Osteoblast (primary cell): ENCODE data around the gene TLL2. TPM values are rescaled to one million over a fixed set of nuclear protein-coding genes. Genes with fewer than 3 reads are reported as not detected.

ENCODE experiments used
- DNase-seq: peaks from one replicate; pipeline ENCODE4 v3.0.0; 2011; ENCODE audit warnings: low spot score, mixed read lengths; ENCODE audit not compliant: insufficient read length; ENCODE audit errors: missing footprints
- H2AFZ ChIP-seq: 2 replicates; pipeline ENCODE4 v1.6.0; 2011; ENCODE audit warnings: mild to moderate bottlenecking, low read length
- H3K27ac ChIP-seq: 2 replicates; pipeline ENCODE4 v1.5.1; 2011; ENCODE audit warnings: mild to moderate bottlenecking, low read depth, low read length, moderate library complexity
- H3K27me3 ChIP-seq: 2 replicates; pipeline ENCODE4 v1.6.0; 2012; ENCODE audit warnings: mild to moderate bottlenecking, control low read depth, inconsistent platforms, low read length, moderate library complexity; ENCODE audit not compliant: insufficient read depth
- H3K36me3 ChIP-seq: 2 replicates; pipeline ENCODE4 v1.5.1; 2011; ENCODE audit warnings: mild to moderate bottlenecking, low read length, control low read depth, moderate library complexity; ENCODE audit not compliant: insufficient read depth
- H3K4me1 ChIP-seq: 2 replicates; pipeline ENCODE4 v1.5.1; 2011; ENCODE audit warnings: mild to moderate bottlenecking, low read length, control low read depth, moderate library complexity; ENCODE audit not compliant: insufficient read depth
- H3K4me2 ChIP-seq: 2 replicates; pipeline ENCODE4 v1.6.0; 2011; ENCODE audit warnings: mild to moderate bottlenecking, low read length; ENCODE audit not compliant: insufficient read depth
- H3K4me3 ChIP-seq: fragments of 200-600 bp; sonication (generic); 3 replicates; pipeline ENCODE4 v1.5.1; 2012; ENCODE audit warnings: mild to moderate bottlenecking, low read length, inconsistent platforms; ENCODE audit not compliant: insufficient read depth
- H3K79me2 ChIP-seq: 2 replicates; pipeline ENCODE4 v1.6.0; 2012; ENCODE audit warnings: mild to moderate bottlenecking, low read length, control low read depth, inconsistent platforms; ENCODE audit not compliant: insufficient read depth
- H3K9me3 ChIP-seq: 2 replicates; pipeline ENCODE4 v1.5.1; 2011; ENCODE audit warnings: low read depth, low read length, control low read depth
- H4K20me1 ChIP-seq: 2 replicates; pipeline ENCODE4 v1.6.0; 2012; ENCODE audit warnings: mild to moderate bottlenecking, low read length, control low read depth; ENCODE audit not compliant: insufficient read depth
- total RNA-seq: library from RNA; depleted of rRNA; stranded (reverse); fragments of >200 nt; gene quantifications from 2 replicates; pipeline ENCODE4 v1.2.3, GENCODE V29; 2012
- TF ChIP-seq, protein P1 (sequence below): IDR thresholded peaks from 2 replicates; pipeline ENCODE4 v1.5.1; 2011; ENCODE audit warnings: mild to moderate bottlenecking, low read depth, low read length, moderate library complexity; ENCODE audit errors: extremely low read depth

TLL2 gene
- total RNA-seq, 1 donor = 0.36 TPM

- DNase-seq = no peak
- no peak overlapping the region for H3K4me2 ChIP-seq
- no peaks in the 10 kb centered on the region for H3K79me2 ChIP-seq
These were observed 171.3 kb downstream of the TLL2 start for GRCh38 chr10:96342402-96342801.

DNA sequence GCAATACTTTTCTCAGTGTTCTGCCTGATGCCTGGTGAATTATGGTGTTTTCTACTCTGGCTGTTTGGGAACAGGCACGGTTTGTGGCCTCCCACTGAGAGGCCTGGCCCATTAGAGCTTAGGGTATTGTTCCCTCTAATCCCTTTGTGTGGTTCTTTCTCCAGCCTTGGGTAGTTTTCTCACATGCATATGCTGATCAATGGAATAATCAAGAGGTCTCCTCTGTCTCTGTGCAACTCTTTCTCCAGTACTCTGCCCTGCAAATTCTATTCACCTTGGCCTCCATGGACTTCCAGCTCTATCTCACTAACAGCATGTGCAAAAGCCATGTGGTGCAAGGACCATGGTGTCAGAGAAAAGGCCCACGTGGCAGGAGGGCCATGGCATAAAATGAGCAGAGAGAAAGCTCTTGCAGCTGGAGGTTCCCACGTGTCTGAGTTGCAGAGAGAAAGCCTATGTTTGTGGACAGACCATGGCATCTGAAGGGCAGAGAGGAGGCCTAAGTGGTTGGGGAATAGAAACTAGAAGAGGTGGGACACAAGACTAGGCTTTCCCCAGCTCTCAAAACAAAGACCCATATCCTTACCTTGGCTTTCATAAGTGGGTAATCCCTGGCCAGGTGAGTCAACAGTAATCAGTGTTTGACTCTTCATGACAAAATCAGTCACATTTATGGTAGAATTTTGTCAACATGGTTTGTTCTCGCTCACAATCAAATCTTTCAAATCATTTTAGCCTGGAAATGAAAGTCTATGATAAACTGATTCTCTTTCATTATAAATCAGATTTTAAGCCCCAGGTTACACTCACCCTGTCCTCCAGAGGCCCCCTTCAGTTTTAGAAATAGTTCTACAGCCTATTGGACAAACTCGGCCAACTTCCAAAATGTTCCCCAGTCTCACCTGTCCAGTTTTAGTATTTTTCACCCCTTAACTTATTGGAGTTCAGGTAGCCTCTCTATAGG is 172.2 kb downstream of the TLL2 start:
- H3K27me3 ChIP-seq = no peaks in the 10 kb centered on the region
- no peak overlapping the region for H3K4me2 ChIP-seq
- no peaks in the 10 kb centered on the region for H3K9me3 ChIP-seq
- TF ChIP-seq, protein P1, sequence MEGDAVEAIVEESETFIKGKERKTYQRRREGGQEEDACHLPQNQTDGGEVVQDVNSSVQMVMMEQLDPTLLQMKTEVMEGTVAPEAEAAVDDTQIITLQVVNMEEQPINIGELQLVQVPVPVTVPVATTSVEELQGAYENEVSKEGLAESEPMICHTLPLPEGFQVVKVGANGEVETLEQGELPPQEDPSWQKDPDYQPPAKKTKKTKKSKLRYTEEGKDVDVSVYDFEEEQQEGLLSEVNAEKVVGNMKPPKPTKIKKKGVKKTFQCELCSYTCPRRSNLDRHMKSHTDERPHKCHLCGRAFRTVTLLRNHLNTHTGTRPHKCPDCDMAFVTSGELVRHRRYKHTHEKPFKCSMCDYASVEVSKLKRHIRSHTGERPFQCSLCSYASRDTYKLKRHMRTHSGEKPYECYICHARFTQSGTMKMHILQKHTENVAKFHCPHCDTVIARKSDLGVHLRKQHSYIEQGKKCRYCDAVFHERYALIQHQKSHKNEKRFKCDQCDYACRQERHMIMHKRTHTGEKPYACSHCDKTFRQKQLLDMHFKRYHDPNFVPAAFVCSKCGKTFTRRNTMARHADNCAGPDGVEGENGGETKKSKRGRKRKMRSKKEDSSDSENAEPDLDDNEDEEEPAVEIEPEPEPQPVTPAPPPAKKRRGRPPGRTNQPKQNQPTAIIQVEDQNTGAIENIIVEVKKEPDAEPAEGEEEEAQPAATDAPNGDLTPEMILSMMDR = no peak
- H4K20me1 ChIP-seq = no peaks in the 10 kb centered on the region
- no peak overlapping the region for H2AFZ ChIP-seq
- no peak overlapping the region for H3K4me3 ChIP-seq
- no peak overlapping the region for H3K27ac ChIP-seq
- H3K4me1 ChIP-seq = no peaks in the 10 kb centered on the region
- H3K36me3 ChIP-seq = no peaks in the 10 kb centered on the region
- no peaks in the 10 kb centered on the region for H3K79me2 ChIP-seq
- DNase-seq = no peak

More at GRCh38 chr10:96342402-96342801, 171.3 kb downstream of the TLL2 start:
- Histone ChIP-seq H2AFZ (no peak overlapping the region), H3K9me3 (no peaks in the 10 kb centered on the region), H3K4me1 (no peaks in the 10 kb centered on the region), H3K27me3 (no peaks in the 10 kb centered on the region), H4K20me1 (no peaks in the 10 kb centered on the region), H3K27ac (no peak overlapping the region), H3K36me3 (no peaks in the 10 kb centered on the region), H3K4me3 (no peak overlapping the region)
- TF ChIP-seq, protein P1 = no peak

DNA sequence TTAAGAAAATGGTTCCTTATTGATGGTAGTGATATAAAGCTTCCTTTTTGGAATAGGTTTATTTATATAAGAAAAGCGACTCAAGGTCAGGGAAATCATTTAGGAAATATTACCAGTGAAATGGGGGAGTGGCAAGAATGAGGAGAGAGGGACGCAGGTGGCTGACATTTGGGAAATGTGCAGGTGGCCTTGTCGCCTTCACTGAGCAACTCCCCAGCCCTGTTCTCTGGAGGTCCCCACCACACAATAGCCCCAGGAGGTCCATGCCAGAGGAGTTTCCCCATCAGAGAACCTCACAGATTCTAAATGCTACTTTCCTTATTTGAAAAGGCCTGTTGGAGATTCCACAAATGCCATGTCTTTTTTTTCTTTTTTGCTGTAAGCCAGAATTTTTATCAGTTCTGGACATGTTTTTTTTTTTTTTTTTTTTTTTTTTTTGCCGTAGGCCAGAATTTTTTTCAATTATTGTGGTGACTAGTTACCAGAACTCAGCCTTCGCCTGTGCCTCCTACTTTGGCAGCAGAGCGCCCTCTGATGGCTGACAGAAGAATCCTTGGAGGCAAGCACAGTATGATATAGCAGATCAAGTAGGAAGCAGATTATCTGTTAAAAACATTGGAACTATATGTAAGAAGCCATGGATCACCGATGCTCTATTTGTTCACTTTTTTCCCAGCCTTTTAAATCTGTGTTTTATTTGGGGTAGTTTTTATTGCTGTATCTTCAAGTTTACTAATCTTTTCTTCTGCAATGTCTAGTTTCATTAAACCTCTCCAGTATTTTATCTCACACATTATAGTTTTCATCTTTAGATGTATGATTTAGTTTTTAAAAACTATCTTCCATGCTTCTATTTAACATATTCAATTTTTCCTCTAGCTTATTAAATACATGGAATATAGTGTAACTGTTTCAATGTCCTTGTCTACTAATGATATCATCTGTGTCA is 173.5 kb downstream of the TLL2 start:
- no peak overlapping the region for H2AFZ ChIP-seq
- H3K27me3 ChIP-seq = no peaks in the 10 kb centered on the region
- DNase-seq = no peak
- TF ChIP-seq, protein P1 = peak; percentile 89
- no peaks in the 10 kb centered on the region for H3K4me1 ChIP-seq
- no peaks in the 10 kb centered on the region for H3K9me3 ChIP-seq
- H3K79me2 ChIP-seq = no peaks in the 10 kb centered on the region
- H3K4me3 ChIP-seq = no peak overlapping the region
- no peak overlapping the region for H3K27ac ChIP-seq
- no peaks in the 10 kb centered on the region for H3K36me3 ChIP-seq
- no peak overlapping the region for H3K4me2 ChIP-seq
- H4K20me1 ChIP-seq = no peaks in the 10 kb centered on the region
